Measurements from ENCODE around the gene ALDH1L1. TPM values are rescaled to one million over a fixed set of nuclear protein-coding genes. Genes with fewer than 3 reads are reported as not detected.

Gene ALDH1L1
- total and polyA plus RNA-seq, 9 of the 15 experiments (the other 6 are each of a cell fraction or from before 2014, with no cell fraction given), result 0.06 to 1.9 (median 0.57) TPM; not detected in 1

GRCh38 chr3:126117786-126118185 is 62.6 kb downstream of the ALDH1L1 start:
- DNase-seq (ENCODE audit: extremely low read depth in 1 of 4, low spot score in 3 of 4), result no peak
- POLR2A ChIA-PET, result no interaction called here
- CTCF ChIA-PET (ENCODE audit: low intra/inter-chr PET ratio), result no interaction called here
- H4K20me1 ChIP-seq (replicated peaks; ENCODE audit: control insufficient read depth, insufficient read depth, low read length), result no peaks in the 10 kb centered on the region
- no peak overlapping the region for H3K9ac ChIP-seq (ENCODE audit: insufficient read depth in 1 of 2, low read depth in 2 of 2, low read length in 2 of 2)
- peaks cover 2 to 16% of the 10 kb centered on the region in 2 experiments; a peak in 3 of 5 replicates for H3K27me3 ChIP-seq (ENCODE audit: control insufficient read depth in 2 of 2, insufficient read depth in 2 of 2, low read length in 2 of 2)
- BruUV-seq (replicated peaks), result no TSS peak
- no peak for FAIRE-seq
- TF ChIP-seq PML (IDR thresholded peaks at IDR 0.05; ENCODE audit: low read length) (no peak), SP1 (CRISPR knock-in tag; IDR thresholded peaks at IDR 0.05) (no peak), OTX1 (CRISPR knock-in tag; IDR thresholded peaks at IDR 0.05) (no peak), ERF (CRISPR knock-in tag; IDR thresholded peaks at IDR 0.05) (no peak), CREB1 (IDR thresholded peaks at IDR 0.05) (no peak), CREB1 (CRISPR knock-in tag; IDR thresholded peaks at IDR 0.05) (no peak), THRAP3 (IDR thresholded peaks at IDR 0.05; ENCODE audit: borderline replicate concordance) (no peak), THAP12 (CRISPR knock-in tag; IDR thresholded peaks at IDR 0.05) (no peak), ZNF766 (CRISPR knock-in tag; conservative IDR thresholded peaks at IDR 0.05) (no peak)
- no peaks in the 10 kb centered on the region for H3K9me3 ChIP-seq (replicated peaks; ENCODE audit: control insufficient read depth, insufficient read depth, low read depth, low read length)
- H3K4me3 ChIP-seq, result no peak overlapping the region
- WGBS (ENCODE audit: insufficient coverage, low coverage, missing lambda C conversion rate), result 8% methylated on average over 5 of the region's 9 CpGs
- H3K4me1 ChIP-seq (replicated peaks in 1 of 2; ENCODE audit: control insufficient read depth in 2 of 2, insufficient read depth in 2 of 2, low read length in 2 of 2), result no peaks in the 10 kb centered on the region
- ATAC-seq, result no peak
- H3K36me3 ChIP-seq (ENCODE audit: control insufficient read depth, insufficient read depth, low read length), result no peaks in the 10 kb centered on the region
- intact Hi-C loops (cut with micrococcal nuclease) (no loop called here), in situ Hi-C loops (cut with MboI) (no loop called here)
- H2AFZ ChIP-seq (ENCODE audit: low read depth, low read length), result no peak overlapping the region
- H3K9me1 ChIP-seq (ENCODE audit: control insufficient read depth, insufficient read depth, low read length), result no peaks in the 10 kb centered on the region
- no peak overlapping the region for H3K4me2 ChIP-seq (ENCODE audit: insufficient read depth, low read length)
- no peak overlapping the region for H3K27ac ChIP-seq (ENCODE audit: extremely low read depth, low read depth, low read length)
- H3K79me2 ChIP-seq (ENCODE audit: control insufficient read depth, insufficient read depth, low read length), result no peaks in the 10 kb centered on the region
